Measurements from ENCODE around the gene VAV2. TPM values are rescaled to one million over a fixed set of nuclear protein-coding genes. Genes with fewer than 3 reads are reported as not detected.

Gene VAV2
- total RNA-seq, 1 experiment from 2014 or later, result 9.7 TPM

GRCh38 chr9:133954862-133955529, 37.1 kb downstream of the VAV2 start:
- no peak for ATAC-seq
- H2AFZ ChIP-seq (ENCODE audit: low read length), result no peak overlapping the region
- no peak overlapping the region for H3K4me2 ChIP-seq (ENCODE audit: low read length)
- no peaks in the 10 kb centered on the region for H3K4me1 ChIP-seq (ENCODE audit: insufficient read depth, low read length)
- no TSS peak for BruUV-seq (replicated peaks)
- H3K36me3 ChIP-seq (ENCODE audit: low read depth, low read length), result no peaks in the 10 kb centered on the region
- TF ChIP-seq EZH2 (IDR thresholded peaks at IDR 0.05; ENCODE audit: low read length, unreplicated experiment) (no peak), EZH2phosphoT487 (IDR thresholded peaks at IDR 0.05; ENCODE audit: borderline replicate concordance, low read length) (no peak), CTCF (conservative IDR thresholded peaks at IDR 0.05; ENCODE audit: low read depth, low read length) (no peak)
- no peaks in the 10 kb centered on the region for H4K20me1 ChIP-seq (ENCODE audit: low read length)
- H3K9me3 ChIP-seq (ENCODE audit: low read length), result no peaks in the 10 kb centered on the region
- no peaks in the 10 kb centered on the region for H3K9me2 ChIP-seq (replicated peaks; ENCODE audit: low read length)
- H3K27ac ChIP-seq (ENCODE audit: low read length), result no peak overlapping the region
- no peak for DNase-seq
- no peak overlapping the region for H3K9ac ChIP-seq (ENCODE audit: low read length)
- ChIA-PET CTCF (no interaction called here), POLR2A (ENCODE audit: unreplicated experiment) (no interaction called here)
- no peak overlapping the region for H3K4me3 ChIP-seq (ENCODE audit: low read length)
- H3K79me2 ChIP-seq (ENCODE audit: low read length), result peaks cover 10% of the 10 kb centered on the region; the same call in 1 of the 2 replicates
- no peaks in the 10 kb centered on the region for H3K27me3 ChIP-seq (ENCODE audit: low read length)
- H3F3A ChIP-seq (ENCODE audit: low read length, unreplicated experiment), result no peaks in the 10 kb centered on the region
- intact Hi-C loops (cut with micrococcal nuclease), result no loop called here

GRCh38 chr9:133953976-133954709, 38.0 kb downstream of the VAV2 start:
- POLR2A ChIA-PET (ENCODE audit: unreplicated experiment), result no interaction called here
- Histone ChIP-seq H3K9me3 (ENCODE audit: low read length) (no peaks in the 10 kb centered on the region), H3K27me3 (ENCODE audit: low read length) (no peaks in the 10 kb centered on the region), H3K36me3 (ENCODE audit: low read depth, low read length) (no peaks in the 10 kb centered on the region), H3K27ac (ENCODE audit: low read length) (no peak overlapping the region), H4K20me1 (ENCODE audit: low read length) (no peaks in the 10 kb centered on the region), H3K4me1 (ENCODE audit: insufficient read depth, low read length) (no peaks in the 10 kb centered on the region), H3K9me2 (replicated peaks; ENCODE audit: low read length) (no peaks in the 10 kb centered on the region), H3K9ac (ENCODE audit: low read length) (no peak overlapping the region), H3K4me3 (ENCODE audit: low read length) (no peak overlapping the region), H3F3A (ENCODE audit: low read length, unreplicated experiment) (no peaks in the 10 kb centered on the region), H2AFZ (ENCODE audit: low read length) (no peak overlapping the region), H3K79me2 (ENCODE audit: low read length) (0 out of 2 replicates have a peak, but pooled peaks cover 2% of the 10 kb centered on the region), H3K4me2 (ENCODE audit: low read length) (no peak overlapping the region)
- DNase-seq, result no peak
- TF ChIP-seq CTCF (conservative IDR thresholded peaks at IDR 0.05; ENCODE audit: low read depth, low read length) (no peak), EZH2 (IDR thresholded peaks at IDR 0.05; ENCODE audit: low read length, unreplicated experiment) (no peak), EZH2phosphoT487 (IDR thresholded peaks at IDR 0.05; ENCODE audit: borderline replicate concordance, low read length) (no peak)
- ATAC-seq, result no peak
- intact Hi-C loops (cut with micrococcal nuclease), result no loop called here
- CTCF ChIA-PET, result no interaction called here
- BruUV-seq (replicated peaks), result no TSS peak

- Histone ChIP-seq H3K4me1 (ENCODE audit: insufficient read depth, low read length) (no peaks in the 10 kb centered on the region), H3K4me3 (ENCODE audit: low read length) (no peak overlapping the region), H3K79me2 (ENCODE audit: low read length) (peaks cover 4% of the 10 kb centered on the region; the same call in 1 of the 2 replicates), H3K27me3 (ENCODE audit: low read length) (no peaks in the 10 kb centered on the region), H3K27ac (ENCODE audit: low read length) (no peak overlapping the region), H3K36me3 (ENCODE audit: low read depth, low read length) (no peaks in the 10 kb centered on the region), H3K9me2 (replicated peaks; ENCODE audit: low read length) (no peaks in the 10 kb centered on the region), H4K20me1 (ENCODE audit: low read length) (no peaks in the 10 kb centered on the region), H2AFZ (ENCODE audit: low read length) (no peak overlapping the region), H3K4me2 (ENCODE audit: low read length) (no peak overlapping the region), H3K9me3 (ENCODE audit: low read length) (no peaks in the 10 kb centered on the region), H3F3A (ENCODE audit: low read length, unreplicated experiment) (no peaks in the 10 kb centered on the region), H3K9ac (ENCODE audit: low read length) (no peak overlapping the region)
- ATAC-seq (no peak), DNase-seq (no peak)
- BruUV-seq (replicated peaks), result no TSS peak
- ChIA-PET CTCF (no interaction called here), POLR2A (ENCODE audit: unreplicated experiment) (no interaction called here)
- intact Hi-C loops (cut with micrococcal nuclease), result no loop called here
- TF ChIP-seq CTCF (conservative IDR thresholded peaks at IDR 0.05; ENCODE audit: low read depth, low read length) (no peak), EZH2 (IDR thresholded peaks at IDR 0.05; ENCODE audit: low read length, unreplicated experiment) (no peak), EZH2phosphoT487 (IDR thresholded peaks at IDR 0.05; ENCODE audit: borderline replicate concordance, low read length) (no peak)
These were observed 38.5 kb downstream of the VAV2 start for GRCh38 chr9:133953621-133953975.
